ENCODE results near the gene KLHL15.
"Not testable (repeated sequence)": the region's sequence is repeated elsewhere in the genome, so short reads cannot be mapped to it uniquely, and the experiment has no call there.

Gene KLHL15

DNA sequence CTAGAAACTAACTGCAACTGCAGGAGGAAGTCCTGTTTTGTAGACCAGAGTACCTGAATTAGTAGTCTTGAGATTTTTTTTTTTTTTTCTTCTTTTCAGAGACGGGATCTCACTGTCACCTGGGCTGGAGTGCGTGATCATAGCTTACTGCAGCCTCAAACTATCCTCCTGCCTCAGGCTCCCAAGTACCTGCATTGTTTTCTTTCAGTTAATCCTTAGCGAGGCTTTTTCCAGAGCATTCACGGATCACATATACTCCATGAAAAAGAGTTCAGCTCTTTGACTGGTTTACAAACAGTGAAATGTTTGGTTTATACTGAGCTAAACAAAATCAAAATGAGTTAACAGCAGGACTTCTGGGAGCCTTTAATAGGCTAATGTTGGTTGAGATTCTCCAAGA, 45.8 kb downstream of the KLHL15 start:
- Histone ChIP-seq H2BK120ac (ENCODE audit: low read depth, low read length) (no peak overlapping the region), H3K36me3 (ENCODE audit: control insufficient read depth, insufficient read depth, low read length) (no peaks in the 10 kb centered on the region), H4K5ac (ENCODE audit: low read length) (no peak overlapping the region), H3K27ac (ENCODE audit: low read depth, low read length) (no peak overlapping the region), H2BK5ac (ENCODE audit: low read length) (no peak overlapping the region), H3K23ac (ENCODE audit: low read length) (no peak overlapping the region), H3K4me2 (ENCODE audit: low read length) (no peak overlapping the region), H3K4ac (ENCODE audit: low read depth, low read length) (no peak overlapping the region), H2BK15ac (replicated peaks; ENCODE audit: low read depth) (no peak overlapping the region), H3K79me2 (ENCODE audit: control insufficient read depth, insufficient read depth, low read length) (no peaks in the 10 kb centered on the region), H4K8ac (ENCODE audit: low read depth, low read length) (no peak overlapping the region), H3K4me1 (ENCODE audit: control insufficient read depth, low read depth, low read length) (no peaks in the 10 kb centered on the region), H3K27me3 (ENCODE audit: insufficient read depth, low read length, poor library complexity) (no peaks in the 10 kb centered on the region), H3K9ac (ENCODE audit: low read length) (no peak overlapping the region), H3K18ac (ENCODE audit: low read length) (no peak overlapping the region), H3K56ac (ENCODE audit: low read length) (no peak overlapping the region), H3K4me3 (ENCODE audit: low read length) (no peak overlapping the region), H3K79me1 (ENCODE audit: low read length) (no peaks in the 10 kb centered on the region), H2AK5ac (ENCODE audit: low read length) (no peak overlapping the region)
- no peak for DNase-seq
- no CpG with 5 or more reads among the region's 4 CpGs for WGBS (ENCODE audit: extremely low coverage, insufficient coverage, low lambda C conversion rate)

DNA sequence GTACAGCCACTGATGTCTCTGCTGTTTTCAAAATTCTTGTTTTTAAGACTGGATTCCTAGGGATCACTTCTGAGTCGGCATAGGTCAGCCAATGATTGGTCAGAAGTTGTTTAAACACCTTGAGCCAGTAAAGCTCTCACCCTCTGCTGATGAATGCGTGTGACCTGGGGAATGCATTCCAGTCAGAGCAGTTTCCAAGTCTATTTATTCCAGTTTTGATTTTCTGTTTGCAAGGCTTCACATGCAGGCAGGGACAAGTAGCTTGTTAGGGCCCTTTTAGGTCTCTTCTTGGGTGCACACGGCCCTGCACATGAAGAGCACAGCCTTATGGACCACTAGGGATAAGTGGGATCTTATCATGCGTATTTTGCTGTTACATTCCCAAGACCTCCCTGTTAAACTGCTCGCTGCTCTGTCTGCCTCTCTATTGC, 47.0 kb downstream of the KLHL15 start:
- no peak overlapping the region for H3K4me3 ChIP-seq (ENCODE audit: low read length)
- no peak overlapping the region for H4K8ac ChIP-seq (ENCODE audit: low read depth, low read length)
- no peak overlapping the region for H3K9ac ChIP-seq (ENCODE audit: low read length)
- H3K79me1 ChIP-seq (ENCODE audit: low read length): no peaks in the 10 kb centered on the region
- H3K4me1 ChIP-seq (ENCODE audit: control insufficient read depth, low read depth, low read length): no peaks in the 10 kb centered on the region
- H2BK120ac ChIP-seq (ENCODE audit: low read depth, low read length): no peak overlapping the region
- H3K23ac ChIP-seq (ENCODE audit: low read length): no peak overlapping the region
- DNase-seq: no peak
- H3K27ac ChIP-seq (ENCODE audit: low read depth, low read length): no peak overlapping the region
- no peak overlapping the region for H3K4ac ChIP-seq (ENCODE audit: low read depth, low read length)
- H3K36me3 ChIP-seq (ENCODE audit: control insufficient read depth, insufficient read depth, low read length): no peaks in the 10 kb centered on the region
- H3K56ac ChIP-seq (ENCODE audit: low read length): no peak overlapping the region
- no CpG with 5 or more reads among the region's 5 CpGs for WGBS (ENCODE audit: extremely low coverage, insufficient coverage, low lambda C conversion rate)
- H3K4me2 ChIP-seq (ENCODE audit: low read length): no peak overlapping the region
- no peak overlapping the region for H4K5ac ChIP-seq (ENCODE audit: low read length)
- no peak overlapping the region for H2BK5ac ChIP-seq (ENCODE audit: low read length)
- H3K27me3 ChIP-seq (ENCODE audit: insufficient read depth, low read length, poor library complexity): no peaks in the 10 kb centered on the region
- no peak overlapping the region for H2AK5ac ChIP-seq (ENCODE audit: low read length)
- no peak overlapping the region for H2BK15ac ChIP-seq (replicated peaks; ENCODE audit: low read depth)
- no peaks in the 10 kb centered on the region for H3K79me2 ChIP-seq (ENCODE audit: control insufficient read depth, insufficient read depth, low read length)
- H3K18ac ChIP-seq (ENCODE audit: low read length): no peak overlapping the region

DNA sequence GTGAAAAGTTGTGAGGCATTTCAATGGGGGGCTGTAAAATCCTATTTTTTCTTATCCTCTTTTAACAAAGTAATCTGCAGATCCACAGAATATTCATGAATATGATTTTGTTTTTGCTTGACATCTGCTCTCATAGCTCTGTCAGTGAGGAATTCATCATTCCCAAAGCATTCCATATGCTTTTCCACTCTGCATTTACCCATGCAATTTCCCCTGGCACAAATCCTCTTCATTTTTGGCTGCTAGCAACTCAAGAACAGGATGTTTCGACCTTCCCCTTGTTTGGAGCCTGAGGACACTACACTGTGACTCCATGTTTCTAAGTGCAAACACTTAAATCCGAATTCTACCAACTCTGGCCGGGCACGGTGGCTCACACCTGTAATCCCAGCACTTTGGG, 48.5 kb downstream of the KLHL15 start:
- no peaks in the 10 kb centered on the region for H3K79me1 ChIP-seq (ENCODE audit: low read length)
- no peak overlapping the region for H4K8ac ChIP-seq (ENCODE audit: low read depth, low read length)
- no peak overlapping the region for H3K27ac ChIP-seq (ENCODE audit: low read depth, low read length)
- H2AK5ac ChIP-seq (ENCODE audit: low read length): no peak overlapping the region
- no peak overlapping the region for H3K4ac ChIP-seq (ENCODE audit: low read depth, low read length)
- H3K18ac ChIP-seq (ENCODE audit: low read length): no peak overlapping the region
- WGBS (ENCODE audit: extremely low coverage, insufficient coverage, low lambda C conversion rate): no CpG with 5 or more reads among the region's 4 CpGs
- H3K23ac ChIP-seq (ENCODE audit: low read length): no peak overlapping the region
- no peak overlapping the region for H3K4me2 ChIP-seq (ENCODE audit: low read length)
- H3K9ac ChIP-seq (ENCODE audit: low read length): no peak overlapping the region
- no peaks in the 10 kb centered on the region for H3K36me3 ChIP-seq (ENCODE audit: control insufficient read depth, insufficient read depth, low read length)
- H3K4me1 ChIP-seq (ENCODE audit: control insufficient read depth, low read depth, low read length): no peaks in the 10 kb centered on the region
- no peaks in the 10 kb centered on the region for H3K27me3 ChIP-seq (ENCODE audit: insufficient read depth, low read length, poor library complexity)
- H2BK15ac ChIP-seq (replicated peaks; ENCODE audit: low read depth): no peak overlapping the region
- H2BK120ac ChIP-seq (ENCODE audit: low read depth, low read length): no peak overlapping the region
- no peak overlapping the region for H2BK5ac ChIP-seq (ENCODE audit: low read length)
- H3K56ac ChIP-seq (ENCODE audit: low read length): no peak overlapping the region
- no peak overlapping the region for H4K5ac ChIP-seq (ENCODE audit: low read length)
- DNase-seq: no peak
- no peak overlapping the region for H3K4me3 ChIP-seq (ENCODE audit: low read length)
- no peaks in the 10 kb centered on the region for H3K79me2 ChIP-seq (ENCODE audit: control insufficient read depth, insufficient read depth, low read length)

DNA sequence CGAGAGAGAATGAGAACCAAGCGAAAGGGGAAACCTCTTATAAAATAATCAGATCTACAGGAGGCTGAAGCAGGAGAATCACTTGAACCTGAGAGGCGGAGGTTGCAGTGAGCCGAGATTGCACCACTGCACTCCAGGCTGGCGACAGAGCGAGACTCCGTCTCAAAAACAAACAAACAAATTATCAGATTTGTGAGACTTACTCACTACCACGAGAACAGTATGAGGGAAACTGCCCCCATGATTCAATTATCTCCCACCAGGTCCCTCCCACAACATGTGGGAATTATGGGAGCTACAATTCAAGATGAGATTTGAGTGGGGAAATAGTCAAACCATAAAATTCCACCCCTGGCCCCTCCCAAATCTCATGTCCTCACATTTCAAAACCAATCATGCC, 61.4 kb downstream of the KLHL15 start:
- not testable (repeated sequence) for H3K23ac ChIP-seq (ENCODE audit: low read length); DNase-seq; H2BK15ac ChIP-seq (replicated peaks; ENCODE audit: low read depth)

DNA sequence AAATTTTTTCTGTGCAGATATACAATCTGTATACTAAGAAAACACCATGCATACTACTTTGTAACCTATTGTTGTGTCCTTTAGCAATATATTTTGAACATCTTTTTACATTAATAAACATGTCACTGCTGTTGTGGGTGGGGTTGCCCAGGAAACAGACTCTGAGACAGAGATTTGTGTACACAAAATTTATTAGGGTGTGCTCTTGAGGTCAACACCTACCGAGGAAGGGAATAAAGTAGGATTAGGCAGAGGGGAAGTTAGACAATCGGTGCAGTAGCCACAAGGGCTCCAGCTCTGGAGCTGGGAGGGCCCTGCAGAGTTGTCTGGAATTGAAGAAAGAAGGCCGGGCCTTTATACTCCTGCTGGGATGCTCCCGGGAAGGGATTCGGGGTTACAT, 62.8 kb downstream of the KLHL15 start:
- H3K79me2 ChIP-seq (ENCODE audit: control insufficient read depth, insufficient read depth, low read length): no peaks in the 10 kb centered on the region
- no peak overlapping the region for H2BK15ac ChIP-seq (replicated peaks; ENCODE audit: low read depth)
- H3K27me3 ChIP-seq (ENCODE audit: insufficient read depth, low read length, poor library complexity): no peaks in the 10 kb centered on the region
- H4K5ac ChIP-seq (ENCODE audit: low read length): no peak overlapping the region
- H3K4me2 ChIP-seq (ENCODE audit: low read length): no peak overlapping the region
- no peak overlapping the region for H2BK120ac ChIP-seq (ENCODE audit: low read depth, low read length)
- no peaks in the 10 kb centered on the region for H3K4me1 ChIP-seq (ENCODE audit: control insufficient read depth, low read depth, low read length)
- no peak overlapping the region for H4K8ac ChIP-seq (ENCODE audit: low read depth, low read length)
- H2AK5ac ChIP-seq (ENCODE audit: low read length): no peak overlapping the region
- H3K27ac ChIP-seq (ENCODE audit: low read depth, low read length): no peak overlapping the region
- H3K56ac ChIP-seq (ENCODE audit: low read length): no peak overlapping the region
- H3K4ac ChIP-seq (ENCODE audit: low read depth, low read length): no peak overlapping the region
- no peaks in the 10 kb centered on the region for H3K79me1 ChIP-seq (ENCODE audit: low read length)
- no peak overlapping the region for H3K23ac ChIP-seq (ENCODE audit: low read length)
- H3K9ac ChIP-seq (ENCODE audit: low read length): no peak overlapping the region
- no peak for DNase-seq
- WGBS (ENCODE audit: extremely low coverage, insufficient coverage, low lambda C conversion rate): no CpG with 5 or more reads among the region's 5 CpGs
- no peaks in the 10 kb centered on the region for H3K36me3 ChIP-seq (ENCODE audit: control insufficient read depth, insufficient read depth, low read length)
- no peak overlapping the region for H3K18ac ChIP-seq (ENCODE audit: low read length)
- H3K4me3 ChIP-seq (ENCODE audit: low read length): no peak overlapping the region
- H2BK5ac ChIP-seq (ENCODE audit: low read length): no peak overlapping the region

More for the DNA sequence above, 61.4 kb downstream of the KLHL15 start:
- H3K56ac ChIP-seq (ENCODE audit: low read length); H2BK5ac ChIP-seq (ENCODE audit: low read length); H3K4me3 ChIP-seq (ENCODE audit: low read length); H3K79me2 ChIP-seq (ENCODE audit: control insufficient read depth, insufficient read depth, low read length); H4K8ac ChIP-seq (ENCODE audit: low read depth, low read length); H3K27me3 ChIP-seq (ENCODE audit: insufficient read depth, low read length, poor library complexity); H3K36me3 ChIP-seq (ENCODE audit: control insufficient read depth, insufficient read depth, low read length); H3K9ac ChIP-seq (ENCODE audit: low read length); H3K27ac ChIP-seq (ENCODE audit: low read depth, low read length); H3K18ac ChIP-seq (ENCODE audit: low read length); H3K4me1 ChIP-seq (ENCODE audit: control insufficient read depth, low read depth, low read length); H3K4me2 ChIP-seq (ENCODE audit: low read length); H4K5ac ChIP-seq (ENCODE audit: low read length); H3K4ac ChIP-seq (ENCODE audit: low read depth, low read length); H3K79me1 ChIP-seq (ENCODE audit: low read length); H2AK5ac ChIP-seq (ENCODE audit: low read length); H2BK120ac ChIP-seq (ENCODE audit: low read depth, low read length): not testable (repeated sequence)
- WGBS (ENCODE audit: extremely low coverage, insufficient coverage, low lambda C conversion rate): no CpG with 5 or more reads among the region's 8 CpGs

DNA sequence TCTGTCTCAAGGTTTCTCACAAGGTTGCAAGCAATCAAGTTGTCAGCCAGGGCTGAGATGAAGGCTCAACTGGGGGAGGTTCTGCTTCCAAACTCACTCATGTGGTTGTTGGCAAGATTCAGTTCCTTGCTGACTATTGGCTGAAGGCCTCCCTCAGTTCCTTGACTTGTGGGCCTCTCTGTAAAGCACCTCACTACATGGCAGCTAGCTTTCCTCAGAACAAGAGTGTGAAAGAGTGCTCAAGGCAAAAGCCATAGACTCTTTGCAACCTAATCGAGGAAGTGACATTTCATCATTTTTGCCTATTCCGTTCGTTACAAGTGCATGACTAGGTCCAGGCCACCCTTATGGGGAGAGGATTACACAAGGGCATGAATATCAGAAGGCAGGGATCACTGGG, 67.2 kb downstream of the KLHL15 start:
- H2BK15ac ChIP-seq (replicated peaks; ENCODE audit: low read depth): no peak overlapping the region
- no peaks in the 10 kb centered on the region for H3K36me3 ChIP-seq (ENCODE audit: control insufficient read depth, insufficient read depth, low read length)
- H2BK120ac ChIP-seq (ENCODE audit: low read depth, low read length): no peak overlapping the region
- no peaks in the 10 kb centered on the region for H3K79me2 ChIP-seq (ENCODE audit: control insufficient read depth, insufficient read depth, low read length)
- H3K4me2 ChIP-seq (ENCODE audit: low read length): no peak overlapping the region
- no peak overlapping the region for H3K23ac ChIP-seq (ENCODE audit: low read length)
- no CpG with 5 or more reads among the region's 3 CpGs for WGBS (ENCODE audit: extremely low coverage, insufficient coverage, low lambda C conversion rate)
- H3K79me1 ChIP-seq (ENCODE audit: low read length): no peaks in the 10 kb centered on the region
- no peak overlapping the region for H2AK5ac ChIP-seq (ENCODE audit: low read length)
- no peak overlapping the region for H3K18ac ChIP-seq (ENCODE audit: low read length)
- no peak overlapping the region for H3K9ac ChIP-seq (ENCODE audit: low read length)
- H3K27me3 ChIP-seq (ENCODE audit: insufficient read depth, low read length, poor library complexity): no peaks in the 10 kb centered on the region
- no peak overlapping the region for H3K27ac ChIP-seq (ENCODE audit: low read depth, low read length)
- no peak overlapping the region for H3K4ac ChIP-seq (ENCODE audit: low read depth, low read length)
- no peak overlapping the region for H4K5ac ChIP-seq (ENCODE audit: low read length)
- no peak overlapping the region for H2BK5ac ChIP-seq (ENCODE audit: low read length)
- no peaks in the 10 kb centered on the region for H3K4me1 ChIP-seq (ENCODE audit: control insufficient read depth, low read depth, low read length)
- H3K56ac ChIP-seq (ENCODE audit: low read length): no peak overlapping the region
- DNase-seq: no peak
- no peak overlapping the region for H3K4me3 ChIP-seq (ENCODE audit: low read length)
- no peak overlapping the region for H4K8ac ChIP-seq (ENCODE audit: low read depth, low read length)

All from mesendoderm (in vitro differentiated cells).